SK-N-SH treated with all-trans-retinoic acid at 6 μM for 48 hours (cell line): Measurements from ENCODE around the gene ABCB1.

Experiments
- ARNTL ChIP-seq: fragments of 450-650 bp; formaldehyde crosslinking; IDR thresholded peaks from 2 replicates; pipeline ENCODE4 v1.5.0; 2020; ENCODE audit warnings: low read depth, mild to moderate bottlenecking, moderate library complexity, borderline replicate concordance
- BACH2 ChIP-seq: fragments of 250-450 bp; sonication (Bioruptor Pico); IDR thresholded peaks from 2 replicates; pipeline ENCODE4 v1.9.0; 2021; ENCODE audit warnings: mild to moderate bottlenecking, borderline replicate concordance
- ESRRG ChIP-seq: fragments of 250-450 bp; sonication (Bioruptor Pico); IDR thresholded peaks from 2 replicates; pipeline ENCODE4 v1.6.1; 2021; ENCODE audit warnings: mild to moderate bottlenecking
- RARB ChIP-seq: fragments of 250-450 bp; sonication (Bioruptor Pico); IDR thresholded peaks from 2 replicates; pipeline ENCODE4 v1.8.0; 2021; ENCODE audit warnings: mild to moderate bottlenecking, moderate library complexity
- SNAI2 ChIP-seq: fragments of 250-450 bp; sonication (Bioruptor Pico); IDR thresholded peaks from 2 replicates; pipeline ENCODE4 v1.5.0; 2020; ENCODE audit warnings: mild to moderate bottlenecking, moderate library complexity
- TCF4 ChIP-seq: fragments of 250-450 bp; sonication (Bioruptor Pico); IDR thresholded peaks from 2 replicates; pipeline ENCODE4 v1.8.0; 2021; ENCODE audit warnings: mild to moderate bottlenecking, moderate library complexity, borderline replicate concordance
- TOX ChIP-seq: fragments of 250-450 bp; sonication (Bioruptor Pico); IDR thresholded peaks from 2 replicates; pipeline ENCODE4 v1.8.0; 2021; ENCODE audit warnings: mild to moderate bottlenecking, moderate library complexity, borderline replicate concordance
- ZC3H10 ChIP-seq: fragments of 250-450 bp; sonication (Bioruptor Pico); IDR thresholded peaks from 2 replicates; pipeline ENCODE4 v1.5.1; 2021; ENCODE audit warnings: mild to moderate bottlenecking, moderate library complexity
- TF ChIP-seq, protein P1 (sequence below): fragments of 250-450 bp; sonication (Bioruptor Pico); IDR thresholded peaks from 2 replicates; pipeline ENCODE4 v1.8.0; 2020; ENCODE audit warnings: mild to moderate bottlenecking, moderate library complexity, borderline replicate concordance
- TF ChIP-seq, protein P2 (sequence below): fragments of 250-450 bp; sonication (Bioruptor Pico); IDR thresholded peaks from 2 replicates; pipeline ENCODE4 v1.5.0; 2020; ENCODE audit warnings: mild to moderate bottlenecking, moderate library complexity
- TF ChIP-seq, protein P3 (sequence below): fragments of 250-450 bp; sonication (Bioruptor Pico); IDR thresholded peaks from 2 replicates; pipeline ENCODE4 v1.5.1; 2021; ENCODE audit warnings: mild to moderate bottlenecking, moderate library complexity
- TF ChIP-seq, protein P4 (sequence below): fragments of 250-450 bp; sonication (Bioruptor Pico); IDR thresholded peaks from 2 replicates; pipeline ENCODE4 v1.8.0; 2021; ENCODE audit warnings: low read depth, mild to moderate bottlenecking, moderate library complexity, borderline replicate concordance
- TF ChIP-seq, protein P5 (sequence below): fragments of 250-450 bp; sonication (Bioruptor Pico); IDR thresholded peaks from 2 replicates; pipeline ENCODE4 v1.5.1; 2020; ENCODE audit warnings: low read depth, mild to moderate bottlenecking, moderate library complexity

DNA sequence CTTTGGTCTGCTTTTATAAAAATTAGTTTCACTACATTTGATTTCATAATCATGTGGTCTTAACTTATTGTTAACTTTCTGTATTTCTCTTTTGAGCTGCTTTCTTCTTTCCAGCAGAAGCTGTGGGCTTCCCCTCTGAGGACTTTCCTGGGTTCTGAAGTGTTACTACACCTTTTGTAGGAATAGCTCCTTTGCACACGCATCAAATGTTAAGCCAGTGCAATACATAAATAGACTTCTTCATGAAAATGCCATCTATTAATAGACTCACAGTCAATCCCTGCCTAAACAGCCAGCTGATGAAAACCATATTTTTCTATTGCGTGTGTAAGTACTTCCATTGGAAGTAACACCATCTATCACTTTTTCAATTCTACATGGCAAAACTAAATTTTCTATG lies 126.7 kb downstream of the ABCB1 start:
- TF ChIP-seq, protein P1, sequence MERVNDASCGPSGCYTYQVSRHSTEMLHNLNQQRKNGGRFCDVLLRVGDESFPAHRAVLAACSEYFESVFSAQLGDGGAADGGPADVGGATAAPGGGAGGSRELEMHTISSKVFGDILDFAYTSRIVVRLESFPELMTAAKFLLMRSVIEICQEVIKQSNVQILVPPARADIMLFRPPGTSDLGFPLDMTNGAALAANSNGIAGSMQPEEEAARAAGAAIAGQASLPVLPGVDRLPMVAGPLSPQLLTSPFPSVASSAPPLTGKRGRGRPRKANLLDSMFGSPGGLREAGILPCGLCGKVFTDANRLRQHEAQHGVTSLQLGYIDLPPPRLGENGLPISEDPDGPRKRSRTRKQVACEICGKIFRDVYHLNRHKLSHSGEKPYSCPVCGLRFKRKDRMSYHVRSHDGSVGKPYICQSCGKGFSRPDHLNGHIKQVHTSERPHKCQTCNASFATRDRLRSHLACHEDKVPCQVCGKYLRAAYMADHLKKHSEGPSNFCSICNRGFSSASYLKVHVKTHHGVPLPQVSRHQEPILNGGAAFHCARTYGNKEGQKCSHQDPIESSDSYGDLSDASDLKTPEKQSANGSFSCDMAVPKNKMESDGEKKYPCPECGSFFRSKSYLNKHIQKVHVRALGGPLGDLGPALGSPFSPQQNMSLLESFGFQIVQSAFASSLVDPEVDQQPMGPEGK = no peak
- TF ChIP-seq TOX (CRISPR knock-in tag) (no peak), ESRRG (CRISPR knock-in tag) (no peak), BACH2 (no peak), SNAI2 (no peak), TCF4 (CRISPR knock-in tag) (no peak), ARNTL (CRISPR knock-in tag) (no peak), RARB (CRISPR knock-in tag) (no peak), ZC3H10 (no peak)
- TF ChIP-seq, protein P2, sequence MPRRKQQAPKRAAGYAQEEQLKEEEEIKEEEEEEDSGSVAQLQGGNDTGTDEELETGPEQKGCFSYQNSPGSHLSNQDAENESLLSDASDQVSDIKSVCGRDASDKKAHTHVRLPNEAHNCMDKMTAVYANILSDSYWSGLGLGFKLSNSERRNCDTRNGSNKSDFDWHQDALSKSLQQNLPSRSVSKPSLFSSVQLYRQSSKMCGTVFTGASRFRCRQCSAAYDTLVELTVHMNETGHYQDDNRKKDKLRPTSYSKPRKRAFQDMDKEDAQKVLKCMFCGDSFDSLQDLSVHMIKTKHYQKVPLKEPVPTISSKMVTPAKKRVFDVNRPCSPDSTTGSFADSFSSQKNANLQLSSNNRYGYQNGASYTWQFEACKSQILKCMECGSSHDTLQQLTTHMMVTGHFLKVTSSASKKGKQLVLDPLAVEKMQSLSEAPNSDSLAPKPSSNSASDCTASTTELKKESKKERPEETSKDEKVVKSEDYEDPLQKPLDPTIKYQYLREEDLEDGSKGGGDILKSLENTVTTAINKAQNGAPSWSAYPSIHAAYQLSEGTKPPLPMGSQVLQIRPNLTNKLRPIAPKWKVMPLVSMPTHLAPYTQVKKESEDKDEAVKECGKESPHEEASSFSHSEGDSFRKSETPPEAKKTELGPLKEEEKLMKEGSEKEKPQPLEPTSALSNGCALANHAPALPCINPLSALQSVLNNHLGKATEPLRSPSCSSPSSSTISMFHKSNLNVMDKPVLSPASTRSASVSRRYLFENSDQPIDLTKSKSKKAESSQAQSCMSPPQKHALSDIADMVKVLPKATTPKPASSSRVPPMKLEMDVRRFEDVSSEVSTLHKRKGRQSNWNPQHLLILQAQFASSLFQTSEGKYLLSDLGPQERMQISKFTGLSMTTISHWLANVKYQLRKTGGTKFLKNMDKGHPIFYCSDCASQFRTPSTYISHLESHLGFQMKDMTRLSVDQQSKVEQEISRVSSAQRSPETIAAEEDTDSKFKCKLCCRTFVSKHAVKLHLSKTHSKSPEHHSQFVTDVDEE (CRISPR knock-in tag) = no peak
- TF ChIP-seq, protein P3, sequence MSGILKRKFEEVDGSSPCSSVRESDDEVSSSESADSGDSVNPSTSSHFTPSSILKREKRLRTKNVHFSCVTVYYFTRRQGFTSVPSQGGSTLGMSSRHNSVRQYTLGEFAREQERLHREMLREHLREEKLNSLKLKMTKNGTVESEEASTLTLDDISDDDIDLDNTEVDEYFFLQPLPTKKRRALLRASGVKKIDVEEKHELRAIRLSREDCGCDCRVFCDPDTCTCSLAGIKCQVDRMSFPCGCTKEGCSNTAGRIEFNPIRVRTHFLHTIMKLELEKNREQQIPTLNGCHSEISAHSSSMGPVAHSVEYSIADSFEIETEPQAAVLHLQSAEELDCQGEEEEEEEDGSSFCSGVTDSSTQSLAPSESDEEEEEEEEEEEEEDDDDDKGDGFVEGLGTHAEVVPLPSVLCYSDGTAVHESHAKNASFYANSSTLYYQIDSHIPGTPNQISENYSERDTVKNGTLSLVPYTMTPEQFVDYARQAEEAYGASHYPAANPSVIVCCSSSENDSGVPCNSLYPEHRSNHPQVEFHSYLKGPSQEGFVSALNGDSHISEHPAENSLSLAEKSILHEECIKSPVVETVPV (CRISPR knock-in tag) = no peak
- TF ChIP-seq, protein P4, sequence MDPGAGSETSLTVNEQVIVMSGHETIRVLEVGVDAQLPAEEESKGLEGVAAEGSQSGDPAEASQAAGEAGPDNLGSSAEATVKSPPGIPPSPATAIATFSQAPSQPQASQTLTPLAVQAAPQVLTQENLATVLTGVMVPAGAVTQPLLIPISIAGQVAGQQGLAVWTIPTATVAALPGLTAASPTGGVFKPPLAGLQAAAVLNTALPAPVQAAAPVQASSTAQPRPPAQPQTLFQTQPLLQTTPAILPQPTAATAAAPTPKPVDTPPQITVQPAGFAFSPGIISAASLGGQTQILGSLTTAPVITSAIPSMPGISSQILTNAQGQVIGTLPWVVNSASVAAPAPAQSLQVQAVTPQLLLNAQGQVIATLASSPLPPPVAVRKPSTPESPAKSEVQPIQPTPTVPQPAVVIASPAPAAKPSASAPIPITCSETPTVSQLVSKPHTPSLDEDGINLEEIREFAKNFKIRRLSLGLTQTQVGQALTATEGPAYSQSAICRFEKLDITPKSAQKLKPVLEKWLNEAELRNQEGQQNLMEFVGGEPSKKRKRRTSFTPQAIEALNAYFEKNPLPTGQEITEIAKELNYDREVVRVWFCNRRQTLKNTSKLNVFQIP (CRISPR knock-in tag) = no peak
- TF ChIP-seq, protein P5, sequence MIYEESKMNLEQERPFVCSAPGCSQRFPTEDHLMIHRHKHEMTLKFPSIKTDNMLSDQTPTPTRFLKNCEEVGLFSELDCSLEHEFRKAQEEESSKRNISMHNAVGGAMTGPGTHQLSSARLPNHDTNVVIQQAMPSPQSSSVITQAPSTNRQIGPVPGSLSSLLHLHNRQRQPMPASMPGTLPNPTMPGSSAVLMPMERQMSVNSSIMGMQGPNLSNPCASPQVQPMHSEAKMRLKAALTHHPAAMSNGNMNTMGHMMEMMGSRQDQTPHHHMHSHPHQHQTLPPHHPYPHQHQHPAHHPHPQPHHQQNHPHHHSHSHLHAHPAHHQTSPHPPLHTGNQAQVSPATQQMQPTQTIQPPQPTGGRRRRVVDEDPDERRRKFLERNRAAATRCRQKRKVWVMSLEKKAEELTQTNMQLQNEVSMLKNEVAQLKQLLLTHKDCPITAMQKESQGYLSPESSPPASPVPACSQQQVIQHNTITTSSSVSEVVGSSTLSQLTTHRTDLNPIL (CRISPR knock-in tag) = no peak
